GM20000 (cell line): ENCODE results near the gene EVI5L.
A peak's percentile ranks its signal among the peaks of the same experiment; 100 is the strongest.

Experiments
- DNase-seq: peaks from one replicate; pipeline ENCODE4 v3.0.0; 2012; ENCODE audit warnings: low spot score
- CTCF ChIP-seq: IDR thresholded peaks from 2 replicates; pipeline ENCODE4 v1.5.1; 2012; ENCODE audit warnings: mild to moderate bottlenecking, control low read depth; ENCODE audit errors: extremely low read depth, missing control alignments

EVI5L gene

GRCh38 chr19:7868326-7868670, 38.3 kb downstream of the EVI5L start:
- no peak for TF ChIP-seq CTCF
- DNase-seq, result no peak

- DNase-seq, result peak; percentile 97
- peak; percentile 90 for TF ChIP-seq CTCF
These were observed 38.8 kb downstream of the EVI5L start for GRCh38 chr19:7868671-7869452.

GRCh38 chr19:7869453-7869909, 39.5 kb downstream of the EVI5L start:
- peak; percentile 90 for DNase-seq
- TF ChIP-seq CTCF, result no peak

- no peak for TF ChIP-seq CTCF
- DNase-seq, result no peak
These were observed 40.0 kb downstream of the EVI5L start for GRCh38 chr19:7869910-7870511.

GRCh38 chr19:7870571-7871436, 40.8 kb downstream of the EVI5L start:
- no peak for TF ChIP-seq CTCF
- DNase-seq, result peak; percentile 68

- no peak for TF ChIP-seq CTCF
- DNase-seq, result peak; percentile 86
These were observed 41.7 kb downstream of the EVI5L start for GRCh38 chr19:7871437-7872305.
